MCF 10A (cell line): ENCODE results near the gene RASSF8. TPM values are rescaled to one million over a fixed set of nuclear protein-coding genes. Genes with fewer than 3 reads are reported as not detected.

Source experiments
- BruUV-seq: library from RNA; stranded (reverse); fragments of 400-500 nt; replicated peaks from 2 replicates; lab custom pipeline; 2021; lab: Mats Ljungman, UMichigan
- CTCF ChIA-PET: fragments of 300-600 bp; sonication (Branson Sonifier 250); formaldehyde crosslinking; extraction: SDS; loops from one replicate; lab custom pipeline; 2021; ENCODE audit warnings: antibody characterized with exemption, inconsistent platforms; lab: Yijun Ruan, JAX
- POLR2A ChIA-PET: fragments of 300-600, 350-650 bp; sonication (Branson Sonifier 250); formaldehyde crosslinking; extraction: SDS; loops from one replicate; lab custom pipeline; 2020; ENCODE audit warnings: antibody characterized with exemption, inconsistent platforms; lab: Yijun Ruan, JAX
- DNase-seq: peaks from one replicate; pipeline ENCODE4 v3.0.0-alpha.2; 2018; ENCODE audit not compliant: unreplicated experiment
- H3K27ac Mint-ChIP-seq: one replicate; pipeline ENCODE4 v1.8.0; 2022; ENCODE audit warnings: mild to moderate bottlenecking, low read depth, mixed read lengths; ENCODE audit not compliant: unreplicated experiment
- H3K27me3 Mint-ChIP-seq: one replicate; pipeline ENCODE4 v1.8.0; 2022; ENCODE audit warnings: mixed read lengths; ENCODE audit not compliant: insufficient read depth, unreplicated experiment
- H3K36me3 Mint-ChIP-seq: one replicate; pipeline ENCODE4 v1.8.0; 2022; ENCODE audit warnings: mild to moderate bottlenecking, moderate library complexity, mixed read lengths; ENCODE audit not compliant: insufficient read depth, unreplicated experiment
- H3K4me1 Mint-ChIP-seq: one replicate; pipeline ENCODE4 v1.8.0; 2022; ENCODE audit warnings: mixed read lengths; ENCODE audit not compliant: insufficient read depth, unreplicated experiment
- H3K4me3 Mint-ChIP-seq: one replicate; pipeline ENCODE4 v1.8.0; 2022; ENCODE audit warnings: mild to moderate bottlenecking, moderate library complexity, mixed read lengths; ENCODE audit not compliant: unreplicated experiment
- H3K9me3 Mint-ChIP-seq: one replicate; pipeline ENCODE4 v1.8.0; 2022; ENCODE audit warnings: mixed read lengths; ENCODE audit not compliant: unreplicated experiment
- intact Hi-C: fragments of 100-400 bp; cut with micrococcal nuclease; formaldehyde crosslinking; loops from 2 replicates; pipeline ENCODE4 v1.14.1; 2022
- total RNA-seq: library from RNA; stranded (reverse); gene quantifications from 2 replicates; pipeline ENCODE4 v1.2.3, GENCODE V29; 2022
- TF ChIP-seq, protein P1 (sequence below): fragments of 200-600 bp; IDR thresholded peaks from one replicate; pipeline ENCODE4 v1.8.0; 2022; ENCODE audit warnings: antibody characterized with exemption, mild to moderate bottlenecking; ENCODE audit not compliant: unreplicated experiment

RASSF8 gene
- total RNA-seq, 1 experiment from 2014 or later = 52.9 TPM

DNA sequence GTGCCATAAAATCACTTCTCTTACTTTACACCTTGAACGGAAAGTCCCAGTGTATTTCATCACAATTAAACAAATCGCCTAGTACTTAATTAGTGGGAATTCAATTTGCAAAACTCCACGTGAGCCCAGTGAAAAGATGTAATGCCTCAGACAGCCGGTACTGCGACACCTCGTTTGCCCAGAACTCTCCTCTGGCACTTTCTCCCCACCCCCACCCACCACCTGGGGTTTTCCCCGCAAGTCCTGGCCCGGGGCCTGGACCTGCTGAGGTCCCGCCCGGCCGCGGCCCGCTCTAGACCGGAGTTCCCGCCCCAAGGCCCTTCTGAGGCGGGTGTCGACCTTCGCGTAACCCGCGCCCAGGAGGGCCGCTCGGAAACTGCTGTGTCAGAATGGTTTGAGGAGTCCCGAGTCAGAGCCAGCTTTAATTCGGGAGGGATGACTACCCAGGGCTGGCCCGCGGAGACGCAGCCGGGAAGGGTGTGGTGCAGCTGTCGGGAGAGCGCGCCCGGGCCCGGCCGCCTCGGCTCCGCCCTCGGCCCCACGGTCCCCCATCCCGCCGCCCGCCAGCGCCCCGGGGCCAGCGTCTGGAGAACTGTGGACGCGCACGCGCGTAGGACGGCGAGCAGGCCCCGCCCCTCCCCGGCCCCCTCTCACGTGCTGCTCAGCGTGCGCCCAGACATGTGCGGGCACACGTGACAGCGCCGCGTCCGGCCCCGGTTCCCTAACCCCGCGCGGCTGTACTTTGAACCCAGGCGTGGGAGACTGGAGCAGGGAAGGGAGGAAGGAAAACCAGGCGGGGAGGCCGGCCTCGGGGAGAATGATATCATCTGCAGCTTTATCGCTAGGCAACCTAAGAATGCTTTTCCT lies 155.6 kb downstream of the RASSF8 start:
- Mint-ChIP-seq H3K27me3 (no peaks in the 10 kb centered on the region), H3K36me3 (no peaks in the 10 kb centered on the region), H3K4me1 (peaks cover 22% of the 10 kb centered on the region), H3K9me3 (no peaks in the 10 kb centered on the region), H3K27ac (peak overlapping the region; percentile 89), H3K4me3 (peak overlapping the region; percentile 72)
- TSS peak; percentile 87 for BruUV-seq
- DNase-seq = peak; percentile 84
- TF ChIP-seq, protein P1, sequence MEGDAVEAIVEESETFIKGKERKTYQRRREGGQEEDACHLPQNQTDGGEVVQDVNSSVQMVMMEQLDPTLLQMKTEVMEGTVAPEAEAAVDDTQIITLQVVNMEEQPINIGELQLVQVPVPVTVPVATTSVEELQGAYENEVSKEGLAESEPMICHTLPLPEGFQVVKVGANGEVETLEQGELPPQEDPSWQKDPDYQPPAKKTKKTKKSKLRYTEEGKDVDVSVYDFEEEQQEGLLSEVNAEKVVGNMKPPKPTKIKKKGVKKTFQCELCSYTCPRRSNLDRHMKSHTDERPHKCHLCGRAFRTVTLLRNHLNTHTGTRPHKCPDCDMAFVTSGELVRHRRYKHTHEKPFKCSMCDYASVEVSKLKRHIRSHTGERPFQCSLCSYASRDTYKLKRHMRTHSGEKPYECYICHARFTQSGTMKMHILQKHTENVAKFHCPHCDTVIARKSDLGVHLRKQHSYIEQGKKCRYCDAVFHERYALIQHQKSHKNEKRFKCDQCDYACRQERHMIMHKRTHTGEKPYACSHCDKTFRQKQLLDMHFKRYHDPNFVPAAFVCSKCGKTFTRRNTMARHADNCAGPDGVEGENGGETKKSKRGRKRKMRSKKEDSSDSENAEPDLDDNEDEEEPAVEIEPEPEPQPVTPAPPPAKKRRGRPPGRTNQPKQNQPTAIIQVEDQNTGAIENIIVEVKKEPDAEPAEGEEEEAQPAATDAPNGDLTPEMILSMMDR = no peak
- intact Hi-C loops = loop anchor here (2.0 to 10.0 kb wide), 3 partner anchors 17 to 901 kb away; partner anchors contain the start of gene TM7SF3
- ChIA-PET CTCF (interaction anchor here (0.5 to 3.0 kb wide), 6 partner anchors 13 to 732 kb away, joined by 3 to 14 read pairs (median 3); no protein-coding TSS in a partner anchor), POLR2A (interaction anchor here (0.9 to 4.0 kb wide), 7 partner anchors 11 to 737 kb away, joined by 3 to 17 read pairs (median 3); partner anchors contain the start of gene BHLHE41)

DNA sequence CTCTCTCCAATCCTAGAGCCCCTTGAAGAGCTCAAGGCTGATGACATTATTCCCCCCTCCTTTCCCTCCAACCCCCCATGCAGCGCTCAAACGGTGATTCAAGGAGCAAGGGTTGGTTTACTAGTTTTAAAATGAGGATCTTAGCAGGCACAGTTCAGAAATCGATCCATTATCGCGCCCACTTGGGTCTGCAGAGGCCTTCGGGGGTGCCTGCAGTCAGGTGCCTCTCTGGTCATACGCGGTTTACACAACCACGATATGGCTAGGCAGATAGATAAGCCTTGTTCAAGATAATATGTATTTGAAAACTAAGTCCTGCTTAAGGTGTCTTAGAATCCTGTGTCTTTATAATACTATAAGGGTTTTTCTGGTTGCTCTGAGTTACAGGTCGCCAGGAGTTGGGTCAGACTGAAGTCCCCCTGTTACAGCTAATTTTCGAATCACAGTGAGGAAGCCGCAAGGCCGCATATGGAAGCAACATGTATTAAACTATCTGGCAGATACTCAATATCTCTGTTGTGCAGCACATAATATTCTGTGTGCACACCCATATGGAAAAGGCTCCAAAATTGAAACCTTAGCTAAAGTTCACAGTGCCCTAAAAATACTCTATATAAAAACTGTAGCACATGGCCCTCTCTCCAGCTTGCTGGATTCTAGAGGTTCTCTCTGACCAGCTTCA lies 156.4 kb downstream of the RASSF8 start:
- H3K4me3 Mint-ChIP-seq = peak overlapping the region; percentile 72
- no peaks in the 10 kb centered on the region for H3K36me3 Mint-ChIP-seq
- TF ChIP-seq, protein P1 = no peak
- BruUV-seq = TSS peak; percentile 21
- CTCF ChIA-PET = interaction anchor here (0.5 to 3.0 kb wide), 9 partner anchors 12 to 731 kb away, joined by 3 to 14 read pairs (median 3); no protein-coding TSS in a partner anchor
- H3K4me1 Mint-ChIP-seq = peaks cover 27% of the 10 kb centered on the region
- H3K27ac Mint-ChIP-seq = peak overlapping the region; percentile 89
- no peak for DNase-seq
- intact Hi-C loops = loop anchor here (2.0 to 10.0 kb wide), 3 partner anchors 18 to 900 kb away; partner anchors contain the start of gene TM7SF3
- H3K9me3 Mint-ChIP-seq = no peaks in the 10 kb centered on the region
- H3K27me3 Mint-ChIP-seq = no peaks in the 10 kb centered on the region
- POLR2A ChIA-PET = interaction anchor here (0.9 to 4.0 kb wide), 6 partner anchors 10 to 736 kb away, joined by 3 to 17 read pairs (median 3); partner anchors contain the start of gene BHLHE41

DNA sequence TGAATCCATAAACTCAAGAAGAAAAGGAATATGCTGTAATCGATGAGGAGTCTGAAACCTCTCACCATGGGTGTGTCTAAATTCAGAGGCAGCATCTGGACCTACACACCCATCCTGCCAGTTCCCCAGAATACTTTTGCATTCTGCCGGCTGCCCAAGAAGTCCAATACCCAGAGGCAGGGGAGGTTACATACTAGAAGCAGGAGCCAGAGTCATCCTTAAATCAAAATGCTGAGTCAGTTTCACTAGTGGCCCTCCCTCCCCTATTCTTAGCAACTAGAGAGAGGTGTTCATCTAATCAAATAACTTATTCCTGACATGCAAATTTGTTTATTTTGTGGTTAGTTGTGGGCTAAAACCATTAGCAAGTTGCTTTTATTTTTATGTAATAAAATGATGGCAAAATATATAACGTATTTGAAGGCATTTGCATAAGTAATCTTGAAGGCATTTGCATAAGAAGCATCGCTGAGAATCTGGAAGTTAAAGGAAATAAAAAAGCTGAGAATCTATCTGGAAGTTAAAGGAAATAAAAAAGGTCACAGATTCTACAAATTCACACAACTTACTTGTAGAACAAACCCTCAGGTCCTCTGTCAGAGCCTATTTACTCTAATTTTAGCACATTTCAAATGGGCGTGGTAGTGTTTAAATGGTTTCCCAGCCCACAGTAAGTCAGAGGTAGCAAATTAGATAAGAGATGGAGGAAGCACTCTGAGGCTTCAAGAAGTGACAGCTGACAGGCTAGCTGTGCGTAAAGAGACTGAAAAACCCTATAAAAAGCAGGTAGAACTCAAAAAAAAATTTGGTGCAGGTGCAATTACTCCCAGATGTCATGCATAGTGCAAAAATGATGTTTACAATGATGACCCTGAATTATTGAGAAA lies 158.6 kb downstream of the RASSF8 start:
- TF ChIP-seq, protein P1 = no peak
- BruUV-seq = no TSS peak
- ChIA-PET POLR2A (interaction anchor here (1.2 kb wide), 1 partner anchor 129 kb away, joined by 5 read pairs; no protein-coding TSS in a partner anchor), CTCF (interaction anchor here (0.7 to 3.0 kb wide), 4 partner anchors 7 to 286 kb away, joined by 3 to 14 read pairs (median 4); no protein-coding TSS in a partner anchor)
- no peak overlapping the region for H3K4me3 Mint-ChIP-seq
- no peaks in the 10 kb centered on the region for H3K36me3 Mint-ChIP-seq
- intact Hi-C loops = loop anchor here (10.0 kb wide), 1 partner anchor 898 kb away; the partner anchor contains the start of gene TM7SF3
- peaks cover 27% of the 10 kb centered on the region for H3K4me1 Mint-ChIP-seq
- H3K27me3 Mint-ChIP-seq = no peaks in the 10 kb centered on the region
- H3K27ac Mint-ChIP-seq = no peak overlapping the region
- H3K9me3 Mint-ChIP-seq = no peaks in the 10 kb centered on the region
- no peak for DNase-seq
